Osteocyte (in vitro differentiated cells): ENCODE data around the gene CDK8. TPM values are rescaled to one million over a fixed set of nuclear protein-coding genes. Genes with fewer than 3 reads are reported as not detected.

Experiments
- DNase-seq: peaks from one replicate; pipeline ENCODE4 v3.0.0; 2021; ENCODE audit warnings: mixed read lengths; ENCODE audit not compliant: unreplicated experiment; ENCODE audit errors: extremely low spot score
- H3K27ac Mint-ChIP-seq: one replicate; pipeline ENCODE4 v1.8.0; 2021; ENCODE audit warnings: mild to moderate bottlenecking, mixed read lengths; ENCODE audit not compliant: unreplicated experiment
- H3K27me3 Mint-ChIP-seq: one replicate; pipeline ENCODE4 v1.8.0; 2021; ENCODE audit warnings: mixed read lengths; ENCODE audit not compliant: unreplicated experiment
- H3K36me3 Mint-ChIP-seq: one replicate; pipeline ENCODE4 v1.8.0; 2021; ENCODE audit warnings: mixed read lengths; ENCODE audit not compliant: unreplicated experiment
- H3K4me1 Mint-ChIP-seq: one replicate; pipeline ENCODE4 v1.8.0; 2021; ENCODE audit warnings: mixed read lengths; ENCODE audit not compliant: unreplicated experiment
- H3K4me3 Mint-ChIP-seq: one replicate; pipeline ENCODE4 v1.8.0; 2021; ENCODE audit warnings: mild to moderate bottlenecking, moderate library complexity, mixed read lengths; ENCODE audit not compliant: unreplicated experiment
- H3K9me3 Mint-ChIP-seq: one replicate; pipeline ENCODE4 v1.8.0; 2021; ENCODE audit warnings: mixed read lengths; ENCODE audit not compliant: unreplicated experiment
- total RNA-seq: library from RNA; stranded (reverse); gene quantifications from 2 replicates; pipeline ENCODE4 v1.2.1, GENCODE V29; 2021
- TF ChIP-seq, protein P1 (sequence below): fragments of 200-600 bp; sonication (generic); IDR thresholded peaks from 2 replicates; pipeline ENCODE4 v1.5.0; 2021; ENCODE audit warnings: antibody characterized with exemption, mild to moderate bottlenecking, moderate library complexity

CDK8 gene
- total RNA-seq, 1 donor from 2014 or later: 12.2 TPM

DNA sequence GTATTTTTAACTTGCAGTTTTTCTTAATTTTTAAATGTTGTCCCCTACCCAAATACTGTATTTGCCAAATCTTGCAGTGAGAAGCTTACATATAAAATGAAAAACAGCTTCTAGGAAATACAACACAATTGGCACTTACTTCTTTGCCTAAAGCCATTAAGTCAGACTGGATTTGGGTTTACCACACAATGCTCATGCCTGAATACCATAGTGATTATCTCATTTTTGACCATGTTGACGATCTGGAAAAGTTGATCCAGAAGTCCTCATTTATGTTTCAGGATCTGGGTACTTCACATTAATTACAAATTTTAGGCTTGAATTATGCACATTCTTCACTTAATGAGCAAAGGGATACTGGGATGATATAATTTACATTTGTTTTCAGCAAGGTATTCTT, 34.2 kb upstream of the CDK8 start:
- Mint-ChIP-seq H3K27ac (no peak overlapping the region), H3K27me3 (no peaks in the 10 kb centered on the region), H3K4me1 (peaks cover 32% of the 10 kb centered on the region), H3K4me3 (peak overlapping the region; percentile 98), H3K36me3 (peaks cover 30% of the 10 kb centered on the region), H3K9me3 (no peaks in the 10 kb centered on the region)
- DNase-seq: no peak
- TF ChIP-seq, protein P1, sequence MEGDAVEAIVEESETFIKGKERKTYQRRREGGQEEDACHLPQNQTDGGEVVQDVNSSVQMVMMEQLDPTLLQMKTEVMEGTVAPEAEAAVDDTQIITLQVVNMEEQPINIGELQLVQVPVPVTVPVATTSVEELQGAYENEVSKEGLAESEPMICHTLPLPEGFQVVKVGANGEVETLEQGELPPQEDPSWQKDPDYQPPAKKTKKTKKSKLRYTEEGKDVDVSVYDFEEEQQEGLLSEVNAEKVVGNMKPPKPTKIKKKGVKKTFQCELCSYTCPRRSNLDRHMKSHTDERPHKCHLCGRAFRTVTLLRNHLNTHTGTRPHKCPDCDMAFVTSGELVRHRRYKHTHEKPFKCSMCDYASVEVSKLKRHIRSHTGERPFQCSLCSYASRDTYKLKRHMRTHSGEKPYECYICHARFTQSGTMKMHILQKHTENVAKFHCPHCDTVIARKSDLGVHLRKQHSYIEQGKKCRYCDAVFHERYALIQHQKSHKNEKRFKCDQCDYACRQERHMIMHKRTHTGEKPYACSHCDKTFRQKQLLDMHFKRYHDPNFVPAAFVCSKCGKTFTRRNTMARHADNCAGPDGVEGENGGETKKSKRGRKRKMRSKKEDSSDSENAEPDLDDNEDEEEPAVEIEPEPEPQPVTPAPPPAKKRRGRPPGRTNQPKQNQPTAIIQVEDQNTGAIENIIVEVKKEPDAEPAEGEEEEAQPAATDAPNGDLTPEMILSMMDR: no peak

GRCh38 chr13:26220575-26220974, 33.4 kb upstream of the CDK8 start:
- Mint-ChIP-seq H3K4me3 (peak overlapping the region; percentile 98), H3K27ac (peak overlapping the region; percentile 38), H3K9me3 (no peaks in the 10 kb centered on the region), H3K36me3 (peaks cover 22% of the 10 kb centered on the region), H3K4me1 (peaks cover 32% of the 10 kb centered on the region), H3K27me3 (peaks cover 3% of the 10 kb centered on the region)
- no peak for DNase-seq
- TF ChIP-seq, protein P1: no peak

GRCh38 chr13:26221399-26221720, 32.6 kb upstream of the CDK8 start:
- Mint-ChIP-seq H3K9me3 (no peaks in the 10 kb centered on the region), H3K27ac (peak overlapping the region; percentile 99), H3K4me3 (peak overlapping the region; percentile 98), H3K4me1 (peaks cover 32% of the 10 kb centered on the region), H3K27me3 (peaks cover 5% of the 10 kb centered on the region), H3K36me3 (peaks cover 21% of the 10 kb centered on the region)
- DNase-seq: no peak
- TF ChIP-seq, protein P1: no peak

DNA sequence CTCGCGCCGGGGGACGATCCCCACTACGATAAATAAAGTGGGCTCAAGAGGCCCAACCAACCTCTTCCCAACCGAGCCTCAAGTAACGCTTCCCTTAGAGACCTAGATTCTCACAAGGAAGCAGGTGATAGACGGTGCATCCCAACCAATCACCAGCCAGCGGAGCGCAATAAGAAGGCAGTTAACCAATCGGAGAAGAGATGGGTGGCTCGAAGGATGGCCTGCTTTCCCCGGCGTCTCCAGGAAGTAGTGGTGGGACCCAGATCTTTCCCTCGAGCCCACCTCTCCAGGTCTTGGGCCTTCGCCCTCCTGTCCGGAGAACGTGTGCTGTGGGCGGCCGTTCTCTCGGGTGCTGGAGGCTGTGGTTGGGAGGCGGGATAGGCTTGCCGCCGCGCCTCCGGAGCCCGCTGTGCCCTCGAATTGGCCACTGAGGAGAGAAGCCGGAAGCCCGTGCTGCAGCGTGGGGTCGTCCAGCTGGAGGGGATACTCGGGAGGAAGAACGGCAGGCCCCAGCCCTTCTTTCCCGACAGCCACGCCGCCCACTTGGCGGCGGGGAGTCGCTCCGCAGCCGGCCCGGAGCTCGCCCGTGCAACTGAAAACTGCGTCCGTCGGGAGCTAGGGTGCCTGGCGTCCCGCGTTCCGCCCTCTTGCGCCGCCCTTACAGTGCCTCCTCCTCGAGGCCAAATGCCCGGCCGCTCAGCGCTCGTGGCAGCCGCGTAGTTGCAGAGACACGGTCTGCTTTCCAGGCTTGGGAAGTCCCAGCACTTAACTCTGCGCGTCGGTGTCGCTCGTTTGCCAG, 32.0 kb upstream of the CDK8 start, which contains the start of gene RNF6:
RNF6 (minus strand) TSS at position 594 of the 799 bp plus-strand sequence. CDS start 2,665 bp downstream, outside the sequence.
- peak; percentile 96 for DNase-seq
- Mint-ChIP-seq H3K4me3 (peak within 1 kb of the TSS; percentile 98), H3K9me3 (no peaks in the 10 kb centered on the region), H3K4me1 (peaks cover 32% of the 10 kb centered on the region), H3K27ac (peak within 1 kb of the TSS; percentile 99), H3K27me3 (peaks cover 6% of the 10 kb centered on the region), H3K36me3 (peaks cover 19% of the 10 kb centered on the region)
- TF ChIP-seq, protein P1: no peak

DNA sequence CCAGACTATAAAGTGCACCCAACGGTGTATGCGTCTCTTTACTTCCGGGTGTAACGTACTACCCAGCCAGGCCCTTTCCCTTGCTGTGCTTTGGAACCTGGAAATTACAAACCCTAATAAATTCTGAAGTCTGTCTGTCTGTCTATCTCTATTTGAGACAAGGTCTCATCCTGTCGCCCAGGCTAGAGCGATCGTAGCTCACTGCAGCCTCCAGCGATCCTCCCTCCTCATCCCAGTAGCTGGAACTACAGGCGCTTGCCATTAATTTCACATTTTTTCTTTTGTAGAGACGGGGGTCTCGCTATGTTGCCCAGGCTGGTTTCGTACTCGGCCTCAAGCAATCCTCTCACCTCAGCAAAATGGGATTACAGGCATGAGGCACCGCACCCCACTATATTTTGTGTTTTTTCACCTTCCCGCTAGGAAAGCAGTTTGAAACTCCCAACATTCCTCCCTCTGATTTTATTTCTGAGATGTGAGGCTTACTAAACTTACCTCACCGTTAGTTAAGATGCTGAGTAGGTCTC, 31.3 kb upstream of the CDK8 start:
- Mint-ChIP-seq H3K36me3 (peaks cover 14% of the 10 kb centered on the region), H3K9me3 (no peaks in the 10 kb centered on the region), H3K4me1 (peaks cover 32% of the 10 kb centered on the region), H3K27ac (peak overlapping the region; percentile 99), H3K27me3 (peaks cover 6% of the 10 kb centered on the region), H3K4me3 (peak overlapping the region; percentile 98)
- DNase-seq: no peak
- TF ChIP-seq, protein P1: no peak
